Activated naive CD4-positive, alpha-beta T cell treated with anti-CD3 and anti-CD28 coated beads, Interleukin-2, amount 10 ng/mL, durations not matched to agents 7 days and 5 days (primary cell): ENCODE measurements around the gene TENM4.
"Not testable (repeated sequence)": the region's sequence is repeated elsewhere in the genome, so short reads cannot be mapped to it uniquely, and the experiment has no call there.

Experiments used
- CTCF ChIA-PET: fragments of 350-600 bp; sonication (Branson Sonifier 250); formaldehyde crosslinking; loops from one replicate; lab custom pipeline; 2021; ENCODE audit warnings: antibody characterized with exemption; lab: Charles Lee
- DNase-seq: peaks from one replicate; pipeline ENCODE4 v3.0.0-alpha.2; 2020
- H3K27ac Mint-ChIP-seq: one replicate; pipeline ENCODE4 v1.8.0; 2021; ENCODE audit warnings: mild to moderate bottlenecking, moderate library complexity, mixed read lengths
- H3K27me3 Mint-ChIP-seq: one replicate; pipeline ENCODE4 v1.8.0; 2021; ENCODE audit warnings: mild to moderate bottlenecking, mixed read lengths
- H3K36me3 Mint-ChIP-seq: one replicate; pipeline ENCODE4 v1.8.0; 2021; ENCODE audit warnings: mixed read lengths
- H3K4me1 Mint-ChIP-seq: one replicate; pipeline ENCODE4 v1.8.0; 2021; ENCODE audit warnings: mixed read lengths
- H3K4me3 Mint-ChIP-seq: one replicate; pipeline ENCODE4 v1.8.0; 2021; ENCODE audit warnings: mild to moderate bottlenecking, moderate library complexity, mixed read lengths
- H3K9me3 Mint-ChIP-seq: one replicate; pipeline ENCODE4 v1.8.0; 2021; ENCODE audit warnings: mixed read lengths

TENM4 gene

DNA sequence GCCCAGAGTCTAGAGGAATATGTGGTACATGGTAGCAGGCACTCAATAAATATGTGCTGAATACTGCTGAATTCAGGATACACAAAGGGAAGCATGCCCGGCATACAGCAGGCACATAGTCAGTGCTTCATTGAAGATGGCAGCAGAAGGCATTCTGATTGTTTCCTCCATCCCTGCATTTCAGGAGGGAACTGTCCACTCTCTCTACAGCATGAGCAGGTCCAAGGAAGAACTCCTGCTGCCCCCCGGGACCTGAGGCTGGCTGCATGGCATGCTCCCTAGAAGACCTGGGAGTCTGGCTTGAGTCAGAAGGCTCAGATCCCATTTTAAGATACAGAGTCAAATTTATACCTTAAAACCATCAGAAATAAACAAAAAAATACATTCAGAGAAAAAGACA lies 546.8 kb downstream of the TENM4 start:
- no peaks in the 10 kb centered on the region for H3K36me3 Mint-ChIP-seq
- H3K4me1 Mint-ChIP-seq = no peaks in the 10 kb centered on the region
- H3K9me3 Mint-ChIP-seq = no peaks in the 10 kb centered on the region
- H3K27me3 Mint-ChIP-seq = no peaks in the 10 kb centered on the region
- H3K4me3 Mint-ChIP-seq = no peak overlapping the region
- DNase-seq = no peak
- no peak overlapping the region for H3K27ac Mint-ChIP-seq
- CTCF ChIA-PET = no interaction called here

GRCh38 chr11:78889698-78890097 lies 551.1 kb downstream of the TENM4 start:
- H3K4me1 Mint-ChIP-seq = no peaks in the 10 kb centered on the region
- no peaks in the 10 kb centered on the region for H3K27me3 Mint-ChIP-seq
- no peak for DNase-seq
- CTCF ChIA-PET = no interaction called here
- no peak overlapping the region for H3K27ac Mint-ChIP-seq
- no peaks in the 10 kb centered on the region for H3K36me3 Mint-ChIP-seq
- no peaks in the 10 kb centered on the region for H3K9me3 Mint-ChIP-seq
- H3K4me3 Mint-ChIP-seq = no peak overlapping the region

DNA sequence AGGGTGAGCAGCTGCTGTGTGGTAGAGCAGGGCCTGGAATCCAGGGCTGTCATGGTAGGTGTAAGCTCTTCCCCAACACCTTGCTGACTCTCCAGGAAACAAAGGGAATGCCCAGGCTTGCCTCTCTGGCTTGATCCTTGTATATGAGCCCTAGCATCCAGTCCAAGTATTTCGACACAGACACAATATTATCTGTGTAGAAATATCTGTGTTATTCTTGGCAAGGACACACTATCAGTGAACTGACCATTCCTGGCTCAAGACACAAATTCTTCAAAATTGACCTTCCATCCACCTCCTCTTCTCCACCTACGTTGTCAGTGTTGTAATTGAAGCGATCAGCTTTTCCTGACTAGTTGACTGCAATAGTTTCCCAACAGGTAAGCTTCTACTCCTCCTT lies 554.2 kb downstream of the TENM4 start:
- no peak for DNase-seq
- no peak overlapping the region for H3K4me3 Mint-ChIP-seq
- no peaks in the 10 kb centered on the region for H3K36me3 Mint-ChIP-seq
- peaks cover under 1% of the 10 kb centered on the region for H3K9me3 Mint-ChIP-seq
- H3K4me1 Mint-ChIP-seq = no peaks in the 10 kb centered on the region
- H3K27ac Mint-ChIP-seq = no peak overlapping the region
- H3K27me3 Mint-ChIP-seq = no peaks in the 10 kb centered on the region
- CTCF ChIA-PET = interaction anchor here (1.8 kb wide), 1 partner anchor 241 kb away, joined by 4 read pairs; no protein-coding TSS in a partner anchor

DNA sequence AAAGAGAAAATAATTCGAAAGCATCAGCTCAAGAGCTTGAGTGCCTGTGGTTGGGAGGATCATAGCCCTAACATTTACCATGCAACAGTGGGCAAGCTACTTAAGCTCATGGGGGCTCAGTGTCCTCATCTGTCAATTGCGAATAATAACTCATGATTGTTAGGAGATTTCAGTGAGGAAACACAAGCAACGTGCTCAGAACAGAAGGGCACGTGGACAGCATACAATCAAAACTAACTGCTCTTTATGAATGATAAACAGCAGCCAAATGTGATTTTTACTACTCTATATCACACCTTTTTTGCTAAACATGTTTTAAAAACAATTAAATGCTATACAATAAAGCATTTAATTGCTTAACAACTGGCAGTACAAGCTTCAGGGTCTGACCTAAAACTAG lies 556.1 kb downstream of the TENM4 start:
- DNase-seq = no peak
- H3K4me1 Mint-ChIP-seq = no peaks in the 10 kb centered on the region
- no peak overlapping the region for H3K27ac Mint-ChIP-seq
- H3K4me3 Mint-ChIP-seq = no peak overlapping the region
- CTCF ChIA-PET = no interaction called here
- peaks cover 9% of the 10 kb centered on the region for H3K9me3 Mint-ChIP-seq
- no peaks in the 10 kb centered on the region for H3K36me3 Mint-ChIP-seq
- no peaks in the 10 kb centered on the region for H3K27me3 Mint-ChIP-seq

DNA sequence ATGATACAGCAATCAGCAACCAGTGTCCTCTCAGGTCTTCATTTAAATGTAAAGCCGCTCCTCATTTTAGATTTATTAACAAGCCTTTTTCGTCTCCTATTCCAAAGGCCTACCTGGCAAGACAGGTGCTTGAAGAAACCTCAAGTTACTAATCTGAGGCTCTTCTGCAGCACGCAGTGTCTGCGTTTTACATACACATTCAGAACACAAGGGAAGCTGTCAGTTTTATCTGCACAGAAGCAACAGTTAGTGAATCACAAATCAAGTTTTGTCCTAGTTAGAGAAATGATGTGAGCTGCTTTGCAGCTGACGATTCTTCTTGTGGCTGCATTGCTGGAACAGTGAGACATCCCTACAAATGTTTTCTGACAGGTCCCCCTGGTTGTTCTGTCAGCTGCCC lies 557.3 kb downstream of the TENM4 start:
- no peaks in the 10 kb centered on the region for H3K36me3 Mint-ChIP-seq

GRCh38 chr11:78879094-78879980 lies 561.5 kb downstream of the TENM4 start:
- H3K27me3 Mint-ChIP-seq, H3K36me3 Mint-ChIP-seq, CTCF ChIA-PET, H3K27ac Mint-ChIP-seq, DNase-seq, H3K4me1 Mint-ChIP-seq, H3K4me3 Mint-ChIP-seq: not testable (repeated sequence)
- H3K9me3 Mint-ChIP-seq = peaks cover 12% of the 10 kb centered on the region

More for the DNA sequence above, 557.3 kb downstream of the TENM4 start:
- H3K4me1 Mint-ChIP-seq = no peaks in the 10 kb centered on the region
- no peak for DNase-seq
- H3K27me3 Mint-ChIP-seq = no peaks in the 10 kb centered on the region
- H3K9me3 Mint-ChIP-seq = peaks cover 10% of the 10 kb centered on the region
- no peak overlapping the region for H3K27ac Mint-ChIP-seq
- no peak overlapping the region for H3K4me3 Mint-ChIP-seq
- CTCF ChIA-PET = no interaction called here

DNA sequence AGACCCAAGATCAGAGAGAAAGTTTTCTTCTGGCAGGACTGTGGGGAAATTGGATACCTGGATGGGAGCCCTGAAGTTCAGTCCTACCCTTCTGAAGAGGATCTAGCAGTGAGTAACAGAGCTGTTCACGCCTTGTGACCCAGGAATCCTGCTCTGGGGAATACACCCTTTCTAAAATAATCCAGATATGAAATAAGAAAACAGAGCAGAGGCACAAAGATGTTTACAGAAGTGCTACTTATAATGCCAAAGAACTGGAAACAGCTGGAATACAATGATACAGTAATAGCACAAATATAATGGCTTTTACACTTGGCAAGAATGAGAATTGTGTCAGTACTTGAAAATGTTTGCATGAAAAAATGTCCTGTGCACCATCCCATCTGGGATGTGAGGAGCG lies 562.2 kb downstream of the TENM4 start:
- DNase-seq = no peak
- Mint-ChIP-seq H3K4me3 (no peak overlapping the region), H3K9me3 (peaks cover 12% of the 10 kb centered on the region), H3K27ac (no peak overlapping the region), H3K4me1 (no peaks in the 10 kb centered on the region), H3K36me3 (no peaks in the 10 kb centered on the region), H3K27me3 (no peaks in the 10 kb centered on the region)
- CTCF ChIA-PET = no interaction called here

DNA sequence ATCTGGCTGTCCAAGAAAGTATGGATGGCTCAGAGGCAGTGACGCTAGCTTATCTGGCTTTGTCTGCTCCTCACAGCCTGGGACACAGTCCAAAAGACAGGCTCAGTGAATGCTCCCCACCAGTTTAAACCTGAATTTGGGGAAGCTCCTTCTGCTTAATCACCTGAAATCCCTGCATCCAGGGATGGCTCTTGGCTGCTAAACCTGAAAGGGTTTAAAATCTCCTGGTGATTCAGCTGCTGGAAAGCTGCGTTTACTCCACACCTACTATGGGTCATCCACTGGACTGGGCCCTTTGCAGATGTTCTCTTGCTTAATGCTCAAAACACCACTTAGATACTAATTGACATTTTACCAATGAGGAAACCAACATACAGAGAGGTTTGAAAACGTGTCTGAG lies 564.2 kb downstream of the TENM4 start:
- H3K4me1 Mint-ChIP-seq = no peaks in the 10 kb centered on the region
- H3K27ac Mint-ChIP-seq = no peak overlapping the region
- no peaks in the 10 kb centered on the region for H3K36me3 Mint-ChIP-seq
- H3K9me3 Mint-ChIP-seq = peaks cover 12% of the 10 kb centered on the region
- CTCF ChIA-PET = no interaction called here
- no peak for DNase-seq
- H3K27me3 Mint-ChIP-seq = no peaks in the 10 kb centered on the region
- no peak overlapping the region for H3K4me3 Mint-ChIP-seq

DNA sequence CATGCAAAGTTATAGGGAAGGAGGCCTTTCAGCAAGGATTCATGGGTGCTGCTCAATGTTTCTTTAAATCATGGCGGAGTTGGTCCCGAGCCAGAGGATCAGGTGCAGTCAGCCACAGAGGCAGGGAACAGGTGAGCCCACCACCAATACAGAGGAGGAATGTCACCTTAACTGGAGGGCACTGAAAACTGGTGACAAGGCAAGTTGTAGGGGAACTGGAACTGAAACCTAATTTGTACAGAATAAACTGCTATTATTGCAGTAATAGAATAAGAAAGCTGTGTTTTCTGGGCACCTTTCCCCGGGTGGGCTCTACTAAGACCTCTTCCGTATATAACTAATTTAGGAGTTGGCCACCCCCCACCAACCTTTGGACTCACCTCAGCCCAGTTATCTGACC lies 570.2 kb downstream of the TENM4 start:
- H3K9me3 Mint-ChIP-seq = no peaks in the 10 kb centered on the region
- H3K4me3 Mint-ChIP-seq = no peak overlapping the region
- CTCF ChIA-PET = no interaction called here
- H3K27me3 Mint-ChIP-seq = peaks cover 3% of the 10 kb centered on the region
- H3K36me3 Mint-ChIP-seq = no peaks in the 10 kb centered on the region
- no peak overlapping the region for H3K27ac Mint-ChIP-seq
- H3K4me1 Mint-ChIP-seq = no peaks in the 10 kb centered on the region
- DNase-seq = no peak

GRCh38 chr11:78869293-78869692 lies 571.5 kb downstream of the TENM4 start:
- CTCF ChIA-PET = interaction anchor here (1.9 kb wide), 1 partner anchor 224 kb away, joined by 4 read pairs; no protein-coding TSS in a partner anchor
- Mint-ChIP-seq H3K36me3 (no peaks in the 10 kb centered on the region), H3K27ac (no peak overlapping the region)

DNA sequence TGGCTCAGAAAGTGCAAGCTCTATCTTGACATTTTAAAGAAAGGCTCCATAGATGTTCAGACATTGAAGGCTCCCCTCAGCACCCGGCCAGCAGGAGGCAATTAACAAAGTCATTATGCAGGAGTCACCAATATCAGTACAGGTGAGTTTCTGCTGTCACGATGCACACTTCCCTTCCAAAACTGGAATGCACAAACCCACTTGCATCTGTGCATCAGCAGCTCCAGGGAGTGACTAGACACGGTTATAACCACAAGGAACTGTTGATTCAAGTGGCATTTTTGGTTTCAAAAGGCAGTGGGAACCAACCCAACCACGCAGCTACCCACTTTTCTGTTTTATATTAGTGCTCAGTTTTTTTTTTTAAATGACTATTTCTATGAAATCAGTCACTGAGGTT lies 572.3 kb downstream of the TENM4 start:
- H3K9me3 Mint-ChIP-seq = no peaks in the 10 kb centered on the region
- no peak overlapping the region for H3K4me3 Mint-ChIP-seq
- no peaks in the 10 kb centered on the region for H3K36me3 Mint-ChIP-seq
- CTCF ChIA-PET = interaction anchor here (1.9 kb wide), 1 partner anchor 223 kb away, joined by 4 read pairs; no protein-coding TSS in a partner anchor
- DNase-seq = no peak
- no peak overlapping the region for H3K27ac Mint-ChIP-seq
- peaks cover 3% of the 10 kb centered on the region for H3K27me3 Mint-ChIP-seq
- no peaks in the 10 kb centered on the region for H3K4me1 Mint-ChIP-seq

More at GRCh38 chr11:78869293-78869692, 571.5 kb downstream of the TENM4 start:
- H3K4me3 Mint-ChIP-seq = no peak overlapping the region
- H3K4me1 Mint-ChIP-seq = no peaks in the 10 kb centered on the region
- DNase-seq = no peak
- H3K9me3 Mint-ChIP-seq = no peaks in the 10 kb centered on the region
- peaks cover 3% of the 10 kb centered on the region for H3K27me3 Mint-ChIP-seq

DNA sequence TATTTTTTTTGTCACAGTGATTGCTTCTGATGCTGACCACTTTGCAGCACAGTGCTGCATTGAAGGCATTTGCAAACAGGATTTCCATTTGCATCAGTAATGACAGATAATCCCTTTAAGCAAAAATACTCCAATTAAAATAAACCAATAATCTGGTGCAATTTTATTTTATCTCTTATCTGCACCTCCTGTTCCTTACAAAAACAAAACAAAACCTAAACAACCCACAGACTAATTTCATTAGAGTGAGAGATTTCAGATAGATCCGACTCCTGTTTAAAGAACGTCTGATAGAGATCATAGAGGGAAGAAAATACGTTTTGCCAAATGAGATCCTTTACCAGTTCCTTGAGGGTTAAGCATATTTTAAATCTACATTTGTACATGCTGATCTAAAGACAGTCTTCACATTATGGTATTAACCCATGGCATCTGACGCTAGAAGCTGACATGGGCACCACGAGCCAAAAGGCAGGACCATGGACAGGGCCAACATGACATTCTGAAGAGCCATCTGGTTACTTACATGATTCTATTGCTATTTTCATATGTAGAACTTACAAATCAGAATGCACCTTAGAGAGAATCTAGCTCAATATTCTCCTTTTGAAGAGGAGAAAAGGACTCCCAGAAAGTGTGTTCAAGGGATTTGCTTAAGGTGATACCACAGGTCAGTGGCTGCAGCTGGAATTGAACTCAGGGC lies 580.0 kb downstream of the TENM4 start:
- H3K36me3 Mint-ChIP-seq = no peaks in the 10 kb centered on the region
- no peaks in the 10 kb centered on the region for H3K9me3 Mint-ChIP-seq
- CTCF ChIA-PET = no interaction called here
- H3K27me3 Mint-ChIP-seq = no peaks in the 10 kb centered on the region
- H3K4me1 Mint-ChIP-seq = no peaks in the 10 kb centered on the region
- DNase-seq = peak; percentile 22
- H3K4me3 Mint-ChIP-seq = no peak overlapping the region
- no peak overlapping the region for H3K27ac Mint-ChIP-seq

DNA sequence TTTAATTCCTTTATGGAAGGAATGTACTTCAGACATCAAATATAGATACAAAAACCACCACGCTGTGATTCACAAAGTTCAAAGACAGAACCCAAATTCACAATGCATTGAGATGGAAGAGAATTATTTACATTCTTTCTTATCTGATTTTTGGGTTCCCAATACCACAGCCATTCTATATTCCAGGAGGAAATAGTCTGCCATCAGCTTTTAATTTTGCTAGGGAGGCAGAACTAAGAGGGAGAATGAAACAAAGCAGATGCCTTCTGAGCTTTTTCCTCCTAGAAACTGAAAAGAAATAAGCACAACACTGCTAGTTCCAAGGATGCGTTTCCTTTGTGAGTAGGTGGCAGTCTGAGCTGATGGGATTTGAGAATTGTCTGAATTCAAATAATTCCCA lies 583.1 kb downstream of the TENM4 start:
- Mint-ChIP-seq H3K9me3 (no peaks in the 10 kb centered on the region), H3K4me3 (no peak overlapping the region), H3K36me3 (no peaks in the 10 kb centered on the region), H3K27ac (no peak overlapping the region), H3K27me3 (peaks cover 5% of the 10 kb centered on the region), H3K4me1 (no peaks in the 10 kb centered on the region)
- no peak for DNase-seq
- CTCF ChIA-PET = no interaction called here

DNA sequence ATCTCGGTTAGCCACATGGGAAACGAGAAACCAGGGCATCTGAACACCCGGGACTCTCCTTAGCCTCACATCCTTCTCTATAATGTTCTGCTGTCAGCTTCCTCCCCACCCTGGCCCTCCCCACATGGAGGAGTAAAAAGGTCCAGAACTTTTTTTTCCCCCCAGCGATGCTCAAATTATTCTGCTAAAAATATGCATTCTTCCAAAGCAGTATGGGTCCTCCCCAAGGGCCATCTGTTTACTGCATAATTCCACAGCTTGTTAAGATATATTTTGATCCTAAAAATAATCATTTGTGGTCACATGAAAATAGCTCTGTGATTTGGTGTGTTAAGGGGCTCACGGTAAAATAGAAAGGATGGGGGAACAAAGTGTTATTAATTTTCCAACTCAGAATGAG lies 584.6 kb downstream of the TENM4 start:
- Mint-ChIP-seq H3K27ac (no peak overlapping the region), H3K4me3 (no peak overlapping the region), H3K4me1 (no peaks in the 10 kb centered on the region), H3K36me3 (no peaks in the 10 kb centered on the region), H3K27me3 (peaks cover 5% of the 10 kb centered on the region), H3K9me3 (no peaks in the 10 kb centered on the region)
- no peak for DNase-seq
- CTCF ChIA-PET = no interaction called here

- peaks cover 5% of the 10 kb centered on the region for H3K27me3 Mint-ChIP-seq
- H3K4me1 Mint-ChIP-seq = no peaks in the 10 kb centered on the region
- CTCF ChIA-PET = interaction anchor here (0.9 kb wide), 1 partner anchor 210 kb away, joined by 3 read pairs; no protein-coding TSS in a partner anchor
Measured at GRCh38 chr11:78855116-78855515, 585.7 kb downstream of the TENM4 start.

More at GRCh38 chr11:78855116-78855515, 585.7 kb downstream of the TENM4 start:
- no peak overlapping the region for H3K27ac Mint-ChIP-seq
- DNase-seq = no peak
- no peak overlapping the region for H3K4me3 Mint-ChIP-seq
- no peaks in the 10 kb centered on the region for H3K36me3 Mint-ChIP-seq
- H3K9me3 Mint-ChIP-seq = no peaks in the 10 kb centered on the region
